HCT116 (cell line): ENCODE measurements around the gene PDE10A.
"Not testable (repeated sequence)": the region's sequence is repeated elsewhere in the genome, so short reads cannot be mapped to it uniquely, and the experiment has no call there.

Source experiments
- CBX3 ChIP-seq: IDR thresholded peaks from 2 replicates; pipeline ENCODE4 v1.6.1; 2012; ENCODE audit warnings: low read depth
- CEBPB ChIP-seq: IDR thresholded peaks from 2 replicates; pipeline ENCODE4 v1.6.1; 2012; ENCODE audit warnings: low read depth
- ELF1 ChIP-seq: IDR thresholded peaks from 2 replicates; pipeline ENCODE4 v1.6.1; 2012; ENCODE audit warnings: low read depth, borderline replicate concordance
- EZH2phosphoT487 ChIP-seq: fragments of 200-600 bp; IDR thresholded peaks from 2 replicates; pipeline ENCODE4 v1.6.1; 2018; ENCODE audit warnings: antibody characterized with exemption, borderline replicate concordance
- POLR2A ChIP-seq: IDR thresholded peaks from 2 replicates; pipeline ENCODE4 v1.7.0; 2011; ENCODE audit warnings: borderline replicate concordance; ENCODE audit not compliant: insufficient read depth, insufficient read length; ENCODE audit errors: extremely low read depth
- RAD21 ChIP-seq: IDR thresholded peaks from 2 replicates; pipeline ENCODE4 v1.6.1; 2012; ENCODE audit warnings: low read depth, mild to moderate bottlenecking
- SP1 ChIP-seq: IDR thresholded peaks from 2 replicates; pipeline ENCODE4 v1.6.1; 2012; ENCODE audit warnings: low read depth
- TF ChIP-seq, protein P1 (sequence below), 3 experiments: fragments of 200-600 bp in 1 of 3; sonication (generic) in 1 of 3; IDR thresholded peaks in 2 of 3; conservative IDR thresholded peaks in 1 of 3; 2 replicates each; pipeline ENCODE4 v1.5.1; 2012 to 2017; ENCODE audit warnings: low read depth in 2 of 3, low read length in 2 of 3, antibody characterized with exemption in 1 of 3, borderline replicate concordance in 1 of 3, control low read depth in 1 of 3, mild to moderate bottlenecking in 1 of 3, mixed read lengths in 1 of 3, mixed run types in 1 of 3, moderate library complexity in 1 of 3; ENCODE audit not compliant: insufficient read depth in 1 of 3

DNA sequence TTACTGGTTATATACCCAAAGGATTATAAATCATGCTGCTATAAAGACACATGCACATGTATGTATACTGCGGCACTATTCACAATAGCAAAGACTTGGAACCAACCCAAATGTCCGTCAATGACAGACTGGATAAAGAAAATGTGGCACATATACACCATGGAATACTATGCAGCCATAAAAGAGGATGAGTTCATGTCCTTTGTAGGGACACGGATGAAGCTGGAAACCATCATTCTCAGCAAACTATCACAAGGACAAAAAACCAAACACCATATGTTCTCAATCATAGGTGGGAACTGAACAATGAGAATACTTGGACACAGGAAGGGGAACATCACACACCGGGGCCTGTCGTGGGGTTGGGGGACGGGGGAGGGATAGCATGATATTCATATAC is 104.9 kb downstream of the PDE10A start:
- TF ChIP-seq, protein P1, sequence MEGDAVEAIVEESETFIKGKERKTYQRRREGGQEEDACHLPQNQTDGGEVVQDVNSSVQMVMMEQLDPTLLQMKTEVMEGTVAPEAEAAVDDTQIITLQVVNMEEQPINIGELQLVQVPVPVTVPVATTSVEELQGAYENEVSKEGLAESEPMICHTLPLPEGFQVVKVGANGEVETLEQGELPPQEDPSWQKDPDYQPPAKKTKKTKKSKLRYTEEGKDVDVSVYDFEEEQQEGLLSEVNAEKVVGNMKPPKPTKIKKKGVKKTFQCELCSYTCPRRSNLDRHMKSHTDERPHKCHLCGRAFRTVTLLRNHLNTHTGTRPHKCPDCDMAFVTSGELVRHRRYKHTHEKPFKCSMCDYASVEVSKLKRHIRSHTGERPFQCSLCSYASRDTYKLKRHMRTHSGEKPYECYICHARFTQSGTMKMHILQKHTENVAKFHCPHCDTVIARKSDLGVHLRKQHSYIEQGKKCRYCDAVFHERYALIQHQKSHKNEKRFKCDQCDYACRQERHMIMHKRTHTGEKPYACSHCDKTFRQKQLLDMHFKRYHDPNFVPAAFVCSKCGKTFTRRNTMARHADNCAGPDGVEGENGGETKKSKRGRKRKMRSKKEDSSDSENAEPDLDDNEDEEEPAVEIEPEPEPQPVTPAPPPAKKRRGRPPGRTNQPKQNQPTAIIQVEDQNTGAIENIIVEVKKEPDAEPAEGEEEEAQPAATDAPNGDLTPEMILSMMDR (IDR thresholded peaks at IDR 0.05 in 2 of 3, conservative IDR thresholded peaks at IDR 0.05 in 1 of 3; ENCODE audit: borderline replicate concordance in 1 of 3, insufficient read depth in 1 of 3, low read depth in 2 of 3, low read length in 2 of 3), result not testable (repeated sequence)
- TF ChIP-seq RAD21, POLR2A, EZH2phosphoT487, ELF1, CBX3, SP1, CEBPB: not testable (repeated sequence)
